DOHH2 (cell line): ENCODE data around the gene SERINC5.
"Not testable (repeated sequence)": the region's sequence is repeated elsewhere in the genome, so short reads cannot be mapped to it uniquely, and the experiment has no call there.

Source experiments
- H3F3A ChIP-seq: fragments of 200-600 bp; sonication (generic), shearing (Covaris generic); 2 replicates; pipeline ENCODE4 v1.6.0; 2016; ENCODE audit warnings: antibody characterized with exemption, mild to moderate bottlenecking; ENCODE audit not compliant: control insufficient read depth, insufficient read depth
- H3K27ac ChIP-seq: fragments of 200-600 bp; sonication (generic); 2 replicates; pipeline ENCODE4 v1.5.1; 2014; ENCODE audit warnings: low read depth, mild to moderate bottlenecking, low read length, moderate library complexity
- H3K27me3 ChIP-seq: fragments of 200-600 bp; sonication (generic); 2 replicates; pipeline ENCODE4 v1.6.1; 2014; ENCODE audit warnings: mild to moderate bottlenecking, low read length, mixed read lengths; ENCODE audit not compliant: control insufficient read depth
- H3K36me3 ChIP-seq: fragments of 200-600 bp; sonication (generic); 2 replicates; pipeline ENCODE4 v1.6.1; 2014; ENCODE audit warnings: mild to moderate bottlenecking, low read length, moderate library complexity, mixed read lengths; ENCODE audit not compliant: control insufficient read depth
- H3K4me1 ChIP-seq: fragments of 200-600 bp; sonication (generic); 2 replicates; pipeline ENCODE4 v1.6.1; 2014; ENCODE audit warnings: mild to moderate bottlenecking, low read length, mixed read lengths; ENCODE audit not compliant: control insufficient read depth
- H3K4me2 ChIP-seq: fragments of 200-600 bp; sonication (generic); 2 replicates; pipeline ENCODE4 v1.6.0; 2014; ENCODE audit warnings: mild to moderate bottlenecking, low read length, moderate library complexity
- H3K4me3 ChIP-seq: fragments of 200-600 bp; sonication (generic); 2 replicates; pipeline ENCODE4 v1.5.1; 2014; ENCODE audit warnings: mild to moderate bottlenecking, low read length, mixed read lengths
- H3K79me2 ChIP-seq: fragments of 200-600 bp; sonication (generic); 2 replicates; pipeline ENCODE4 v1.6.1; 2014; ENCODE audit warnings: mild to moderate bottlenecking, low read length, mixed read lengths; ENCODE audit not compliant: control insufficient read depth
- H3K9me2 ChIP-seq: fragments of 200-600 bp; sonication (generic); replicated peaks from 2 replicates; pipeline ENCODE4 v1.6.1; 2014; ENCODE audit warnings: mild to moderate bottlenecking, low read length, mixed read lengths; ENCODE audit not compliant: control insufficient read depth
- H3K9me3 ChIP-seq: fragments of 200-600 bp; sonication (generic); 2 replicates; pipeline ENCODE4 v1.6.1; 2014; ENCODE audit warnings: antibody characterized with exemption, low read length, mixed read lengths; ENCODE audit not compliant: control insufficient read depth, insufficient read depth
- H4K20me1 ChIP-seq: fragments of 200-600 bp; sonication (generic); 2 replicates; pipeline ENCODE4 v1.6.0; 2014; ENCODE audit warnings: low read depth, mild to moderate bottlenecking, antibody characterized with exemption, low read length, moderate library complexity; ENCODE audit not compliant: control insufficient read depth, insufficient read depth
- CTCF ChIP-seq: fragments of 200-600 bp; sonication (generic); IDR thresholded peaks from one replicate; pipeline ENCODE4 v1.5.1; 2014; ENCODE audit warnings: antibody characterized with exemption, mild to moderate bottlenecking, low read depth, low read length; ENCODE audit not compliant: poor library complexity, severe bottlenecking
- EZH2phosphoT487 ChIP-seq: fragments of 200-600 bp; sonication (generic); IDR thresholded peaks from 2 replicates; pipeline ENCODE4 v1.6.1; 2017; ENCODE audit warnings: borderline replicate concordance, mild to moderate bottlenecking, antibody characterized with exemption, low read length, moderate library complexity, mixed read lengths

Gene SERINC5

GRCh38 chr5:80154749-80155148 lies 101.1 kb downstream of the SERINC5 start:
- no peaks in the 10 kb centered on the region for H3K27me3 ChIP-seq
- H3K36me3 ChIP-seq: no peaks in the 10 kb centered on the region
- no peaks in the 10 kb centered on the region for H3K9me2 ChIP-seq
- no peaks in the 10 kb centered on the region for H3K79me2 ChIP-seq
- H3K4me1 ChIP-seq: no peaks in the 10 kb centered on the region
- H3K4me3 ChIP-seq: no peak overlapping the region
- no peaks in the 10 kb centered on the region for H3F3A ChIP-seq
- H3K27ac ChIP-seq: no peak overlapping the region
- TF ChIP-seq CTCF: no peak
- H4K20me1 ChIP-seq: no peaks in the 10 kb centered on the region
- no peak overlapping the region for H3K4me2 ChIP-seq
- H3K9me3 ChIP-seq: no peaks in the 10 kb centered on the region

GRCh38 chr5:80154289-80154688 lies 101.6 kb downstream of the SERINC5 start:
- not testable (repeated sequence) for H3K27ac ChIP-seq, H3K36me3 ChIP-seq

GRCh38 chr5:80153586-80154126 lies 102.2 kb downstream of the SERINC5 start:
- TF ChIP-seq CTCF (no peak), EZH2phosphoT487 (no peak)
- Histone ChIP-seq H3K27ac (no peak overlapping the region), H3F3A (no peaks in the 10 kb centered on the region), H3K27me3 (no peaks in the 10 kb centered on the region), H3K9me3 (no peaks in the 10 kb centered on the region), H3K79me2 (no peaks in the 10 kb centered on the region), H3K9me2 (no peaks in the 10 kb centered on the region), H3K36me3 (no peaks in the 10 kb centered on the region), H3K4me2 (no peak overlapping the region), H3K4me3 (no peak overlapping the region), H3K4me1 (no peaks in the 10 kb centered on the region), H4K20me1 (no peaks in the 10 kb centered on the region)

More at GRCh38 chr5:80154289-80154688, 101.6 kb downstream of the SERINC5 start:
- not testable (repeated sequence) for H3F3A ChIP-seq, H4K20me1 ChIP-seq, H3K4me2 ChIP-seq, H3K9me2 ChIP-seq, H3K27me3 ChIP-seq, H3K4me1 ChIP-seq, H3K4me3 ChIP-seq, H3K79me2 ChIP-seq, H3K9me3 ChIP-seq

DNA sequence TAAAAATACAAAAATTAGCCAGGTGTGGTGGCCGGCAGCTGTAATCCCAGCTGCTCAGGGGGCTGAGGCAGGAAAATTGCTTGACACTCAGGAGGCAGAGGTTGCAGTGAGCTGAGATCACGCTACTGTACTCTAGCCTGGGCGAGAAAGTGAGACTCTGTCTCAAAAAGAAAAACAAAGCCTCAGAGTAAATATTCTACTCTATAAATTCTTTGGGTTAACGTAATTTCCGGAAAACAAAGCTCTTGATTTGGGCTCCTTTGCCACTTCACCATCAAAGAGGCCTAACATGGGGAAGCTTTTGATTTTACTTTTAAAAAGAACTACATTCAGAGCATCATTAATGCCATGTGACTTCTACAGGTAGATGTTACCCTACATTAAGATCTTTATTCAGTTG lies 103.1 kb downstream of the SERINC5 start:
- TF ChIP-seq EZH2phosphoT487 (no peak), CTCF (no peak)
- Histone ChIP-seq H3K9me2 (no peaks in the 10 kb centered on the region), H3K4me1 (no peaks in the 10 kb centered on the region), H4K20me1 (no peaks in the 10 kb centered on the region), H3K9me3 (no peaks in the 10 kb centered on the region), H3K27ac (no peak overlapping the region), H3K4me2 (no peak overlapping the region), H3K4me3 (no peak overlapping the region), H3K36me3 (no peaks in the 10 kb centered on the region), H3K27me3 (no peaks in the 10 kb centered on the region), H3K79me2 (no peaks in the 10 kb centered on the region), H3F3A (no peaks in the 10 kb centered on the region)
